ENCODE data around the gene FETUB.

DNA sequence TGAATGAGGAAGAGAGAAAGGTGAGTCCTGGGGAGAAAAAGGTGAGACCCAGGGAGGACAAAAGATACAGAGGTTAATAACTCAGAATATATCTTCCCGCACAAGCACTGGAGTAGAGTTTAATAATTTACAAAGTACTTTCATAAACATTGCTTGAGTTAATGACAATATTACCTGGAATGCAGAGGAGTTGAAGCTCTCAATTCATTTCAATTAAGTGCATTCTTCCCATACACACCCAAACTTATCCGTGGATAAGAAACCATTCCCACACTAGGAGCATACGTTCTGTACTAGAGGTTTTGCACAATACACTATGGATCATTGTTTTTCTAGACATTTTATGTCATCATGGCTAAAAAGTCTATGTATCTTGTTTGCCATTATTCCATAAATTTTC, 53.6 kb downstream of the FETUB start:
- TF ChIP-seq, protein P1, sequence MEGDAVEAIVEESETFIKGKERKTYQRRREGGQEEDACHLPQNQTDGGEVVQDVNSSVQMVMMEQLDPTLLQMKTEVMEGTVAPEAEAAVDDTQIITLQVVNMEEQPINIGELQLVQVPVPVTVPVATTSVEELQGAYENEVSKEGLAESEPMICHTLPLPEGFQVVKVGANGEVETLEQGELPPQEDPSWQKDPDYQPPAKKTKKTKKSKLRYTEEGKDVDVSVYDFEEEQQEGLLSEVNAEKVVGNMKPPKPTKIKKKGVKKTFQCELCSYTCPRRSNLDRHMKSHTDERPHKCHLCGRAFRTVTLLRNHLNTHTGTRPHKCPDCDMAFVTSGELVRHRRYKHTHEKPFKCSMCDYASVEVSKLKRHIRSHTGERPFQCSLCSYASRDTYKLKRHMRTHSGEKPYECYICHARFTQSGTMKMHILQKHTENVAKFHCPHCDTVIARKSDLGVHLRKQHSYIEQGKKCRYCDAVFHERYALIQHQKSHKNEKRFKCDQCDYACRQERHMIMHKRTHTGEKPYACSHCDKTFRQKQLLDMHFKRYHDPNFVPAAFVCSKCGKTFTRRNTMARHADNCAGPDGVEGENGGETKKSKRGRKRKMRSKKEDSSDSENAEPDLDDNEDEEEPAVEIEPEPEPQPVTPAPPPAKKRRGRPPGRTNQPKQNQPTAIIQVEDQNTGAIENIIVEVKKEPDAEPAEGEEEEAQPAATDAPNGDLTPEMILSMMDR (IDR thresholded peaks at IDR 0.05) = no peak
- TF ChIP-seq POLR2A (IDR thresholded peaks at IDR 0.05) (no peak), EP300 (IDR thresholded peaks at IDR 0.05) (no peak)

Data from ovary (tissue), 3 donors.